ENCODE results near the gene SEMA4D.

Gene SEMA4D

GRCh38 chr9:89311346-89312221 is 186.3 kb downstream of the SEMA4D start:
- DNase-seq: peak in 2 of 5 donors; percentile 13 to 18
